IMR-90 (cell line): ENCODE data around the gene MS4A4E. TPM values are rescaled to one million over a fixed set of nuclear protein-coding genes. Genes with fewer than 3 reads are reported as not detected.
A peak's percentile ranks its signal among the peaks of the same experiment; 100 is the strongest.

ENCODE experiments used
- ATAC-seq: fragments of 200-7000 bp; cut with Tn5 transposase; 2 replicates; pipeline ENCODE4 v1.9.1; 2020; ENCODE audit warnings: low read depth, mild to moderate bottlenecking, moderate library complexity
- BruUV-seq: library from RNA; stranded (reverse); fragments of 400-500 nt; replicated peaks from 2 replicates; lab custom pipeline; 2021; lab: Mats Ljungman, UMichigan
- CTCF ChIA-PET: fragments of 300-600 bp; formaldehyde crosslinking; extraction: SDS; loops from one replicate; lab custom pipeline; 2021; ENCODE audit warnings: antibody characterized with exemption; lab: Yijun Ruan, JAX
- POLR2A ChIA-PET: fragments of 300-600 bp; sonication (Branson Sonifier 250); formaldehyde crosslinking; loops from one replicate; lab custom pipeline; 2022; ENCODE audit warnings: antibody characterized with exemption; ENCODE audit not compliant: unreplicated experiment; lab: Charles Lee
- DNase-seq: peaks from one replicate; pipeline ENCODE4 v3.0.0; 2013
- H2AFZ ChIP-seq: replicated peaks from 2 replicates; pipeline ENCODE3; 2013; ENCODE audit warnings: low read length, mild to moderate bottlenecking; ENCODE audit not compliant: poor library complexity
- H2AK5ac ChIP-seq: 2 replicates; pipeline ENCODE4 v1.6.1; 2013; ENCODE audit warnings: low read depth, low read length, inconsistent platforms
- H2AK9ac ChIP-seq: replicated peaks from 2 replicates; pipeline ENCODE3; 2013; ENCODE audit warnings: mild to moderate bottlenecking, low read depth, low read length, moderate library complexity; ENCODE audit not compliant: poor library complexity
- H2BK120ac ChIP-seq: 2 replicates; pipeline ENCODE4 v1.6.1; 2013; ENCODE audit warnings: low read depth, low read length, inconsistent platforms
- H2BK15ac ChIP-seq: 3 replicates; pipeline ENCODE4 v1.6.1; 2013; ENCODE audit warnings: low read depth, low read length, inconsistent platforms
- H2BK20ac ChIP-seq: 2 replicates; pipeline ENCODE4 v1.6.1; 2013; ENCODE audit warnings: low read depth, mild to moderate bottlenecking, inconsistent platforms, low read length, moderate library complexity
- H2BK5ac ChIP-seq: 2 replicates; pipeline ENCODE4 v1.6.1; 2013; ENCODE audit warnings: mild to moderate bottlenecking, low read depth, low read length, inconsistent platforms; ENCODE audit not compliant: poor library complexity, severe bottlenecking
- H3K14ac ChIP-seq: replicated peaks from 2 replicates; pipeline ENCODE4 v1.6.1; 2013; ENCODE audit warnings: low read depth, low read length, inconsistent platforms
- H3K18ac ChIP-seq: 2 replicates; pipeline ENCODE4 v1.6.1; 2013; ENCODE audit warnings: low read depth, low read length, control low read depth
- H3K23ac ChIP-seq: 2 replicates; pipeline ENCODE4 v1.6.1; 2013; ENCODE audit warnings: low read depth, low read length, inconsistent platforms
- H3K27ac ChIP-seq: 2 replicates; pipeline ENCODE4 v1.5.1; 2013; ENCODE audit warnings: mild to moderate bottlenecking, control low read depth, low read length; ENCODE audit not compliant: insufficient read depth
- H3K27me3 ChIP-seq: 2 replicates; pipeline ENCODE4 v1.6.1; 2013; ENCODE audit warnings: low read length; ENCODE audit not compliant: control insufficient read depth, insufficient read depth
- H3K36me3 ChIP-seq: 2 replicates; pipeline ENCODE4 v1.6.1; 2013; ENCODE audit warnings: low read length, mixed read lengths; ENCODE audit not compliant: control insufficient read depth, insufficient read depth
- H3K4ac ChIP-seq: 2 replicates; pipeline ENCODE4 v1.6.1; 2013; ENCODE audit warnings: low read depth, low read length, inconsistent platforms
- H3K4me1 ChIP-seq: 2 replicates; pipeline ENCODE4 v1.6.1; 2013; ENCODE audit warnings: low read length, mixed read lengths; ENCODE audit not compliant: control insufficient read depth, insufficient read depth
- H3K4me2 ChIP-seq: 2 replicates; pipeline ENCODE4 v1.6.1; 2013; ENCODE audit warnings: low read depth, mild to moderate bottlenecking, control low read depth, low read length, moderate library complexity
- H3K4me3 ChIP-seq: 2 replicates; pipeline ENCODE4 v1.5.1; 2013; ENCODE audit warnings: low read depth, mild to moderate bottlenecking, control low read depth, low read length, moderate library complexity; ENCODE audit not compliant: insufficient read depth
- H3K56ac ChIP-seq: 2 replicates; pipeline ENCODE4 v1.6.1; 2013; ENCODE audit warnings: low read length, inconsistent platforms; ENCODE audit not compliant: insufficient read depth; ENCODE audit errors: extremely low read depth
- H3K79me1 ChIP-seq, 2 experiments: 2 replicates each; pipeline ENCODE4 v1.6.1; 2013; ENCODE audit warnings: low read length in 2 of 2, inconsistent platforms in 1 of 2, low read depth in 1 of 2
- H3K9ac ChIP-seq: 2 replicates; pipeline ENCODE4 v1.6.1; 2013; ENCODE audit warnings: low read depth, low read length, control low read depth
- H3K9me1 ChIP-seq: 2 replicates; pipeline ENCODE4 v1.6.1; 2013; ENCODE audit warnings: low read length, inconsistent platforms; ENCODE audit not compliant: insufficient read depth
- H3K9me3 ChIP-seq: 2 replicates; pipeline ENCODE4 v1.6.1; 2013; ENCODE audit warnings: low read length; ENCODE audit not compliant: control insufficient read depth, insufficient read depth
- H4K20me1 ChIP-seq: 2 replicates; pipeline ENCODE4 v1.6.1; 2013; ENCODE audit warnings: low read length, inconsistent platforms; ENCODE audit not compliant: insufficient read depth
- H4K5ac ChIP-seq: 2 replicates; pipeline ENCODE4 v1.6.1; 2013; ENCODE audit warnings: mild to moderate bottlenecking, low read depth, low read length, control low read depth
- H4K8ac ChIP-seq, 2 experiments: 2 replicates each; pipeline ENCODE4 v1.6.1; 2013; ENCODE audit warnings: low read depth in 2 of 2, low read length in 2 of 2, control low read depth in 1 of 2, inconsistent platforms in 1 of 2
- H4K91ac ChIP-seq: 2 replicates; pipeline ENCODE4 v1.6.1; 2013; ENCODE audit warnings: low read depth, low read length, inconsistent platforms; ENCODE audit not compliant: insufficient read depth
- BHLHE40 ChIP-seq: fragments of 150-350 bp; IDR thresholded peaks from 2 replicates; pipeline ENCODE4 v1.6.1; 2016; ENCODE audit warnings: mild to moderate bottlenecking, low read depth, low read length
- CEBPB ChIP-seq: IDR thresholded peaks from 2 replicates; pipeline ENCODE4 v1.6.1; 2012; ENCODE audit warnings: low read depth, low read length, improper control_type of control experiment
- CHD1 ChIP-seq: IDR thresholded peaks from 2 replicates; pipeline ENCODE4 v1.6.1; 2012; ENCODE audit warnings: low read depth, low read length, improper control_type of control experiment
- FOS ChIP-seq: fragments of 150-350 bp; IDR thresholded peaks from 2 replicates; pipeline ENCODE4 v1.6.1; 2016; ENCODE audit warnings: low read depth, low read length
- MAFK ChIP-seq: IDR thresholded peaks from 2 replicates; pipeline ENCODE4 v1.6.1; 2012; ENCODE audit warnings: low read depth, low read length, improper control_type of control experiment
- MAZ ChIP-seq: IDR thresholded peaks from 2 replicates; pipeline ENCODE4 v1.6.1; 2012; ENCODE audit warnings: low read depth, mild to moderate bottlenecking, low read length, improper control_type of control experiment, moderate library complexity, borderline replicate concordance
- MXI1 ChIP-seq: IDR thresholded peaks from 2 replicates; pipeline ENCODE4 v1.6.1; 2012; ENCODE audit warnings: low read depth, mild to moderate bottlenecking, low read length, moderate library complexity, borderline replicate concordance
- NFE2L2 ChIP-seq: fragments of 150-350 bp; IDR thresholded peaks from 2 replicates; pipeline ENCODE4 v1.6.1; 2016; ENCODE audit warnings: low read depth, mild to moderate bottlenecking, low read length
- POLR2A ChIP-seq: IDR thresholded peaks from 2 replicates; pipeline ENCODE4 v1.6.1; 2012; ENCODE audit warnings: mild to moderate bottlenecking, low read depth, low read length
- RAD21 ChIP-seq: IDR thresholded peaks from 2 replicates; pipeline ENCODE4 v1.6.1; 2012; ENCODE audit warnings: low read length, improper control_type of control experiment
- RCOR1 ChIP-seq: IDR thresholded peaks from 2 replicates; pipeline ENCODE4 v1.6.1; 2012; ENCODE audit warnings: mild to moderate bottlenecking, low read length, improper control_type of control experiment; ENCODE audit not compliant: insufficient replicate concordance
- RFX5 ChIP-seq: IDR thresholded peaks from 2 replicates; pipeline ENCODE4 v1.8.0; 2012; ENCODE audit warnings: low read depth, mild to moderate bottlenecking, low read length, moderate library complexity
- SMC3 ChIP-seq: fragments of 150-350 bp; IDR thresholded peaks from 2 replicates; pipeline ENCODE4 v1.6.1; 2016; ENCODE audit warnings: low read depth, mild to moderate bottlenecking, antibody characterized with exemption, low read length, moderate library complexity
- USF2 ChIP-seq: fragments of 150-350 bp; IDR thresholded peaks from 2 replicates; pipeline ENCODE4 v1.6.1; 2017; ENCODE audit warnings: mild to moderate bottlenecking, antibody characterized with exemption, low read length, low read depth
- WGBS, 2 experiments: methylation state at CpG; one replicate each; pipeline versions ENCODE4 v1.1.5 to v1.1.7; 2013; ENCODE audit warnings: missing lambda C conversion rate in 2 of 2; ENCODE audit not compliant: insufficient read length in 1 of 2; ENCODE audit errors: extremely low coverage in 2 of 2; 5-methylcytosine and 5-hydroxymethylcytosine counted together
- dilution Hi-C: fragments of 300-500 bp; cut with HindIII; formaldehyde crosslinking; loops from one replicate; pipeline ENCODE4 v1.14.3; 2018; ENCODE audit warnings: low sequenced_read_pairs; ENCODE audit not compliant: unreplicated experiment
- in situ Hi-C: fragments of 300-500 bp; cut with MboI; formaldehyde crosslinking; loops from 3 replicates; pipeline ENCODE4 v1.14.3; 2019; ENCODE audit warnings: low sequenced_read_pairs, inconsistent platforms, mixed read lengths
- intact Hi-C: fragments of 100-400 bp; cut with micrococcal nuclease; formaldehyde crosslinking; loops from 2 replicates; pipeline ENCODE4 v1.10.0; 2022
- polyA plus RNA-seq, 3 experiments: library from polyadenylated mRNA; depleted of rRNA; stranded (reverse); fragments of >200 nt; gene quantifications; 2 replicates each; pipeline ENCODE4 v1.2.3, GENCODE V29; 2012; ENCODE audit warnings: low replicate concordance in 1 of 3
- total RNA-seq: library from RNA; depleted of rRNA; stranded (reverse); fragments of >200 nt; gene quantifications from 2 replicates; pipeline ENCODE4 v1.2.3, GENCODE V29; 2012
- TF ChIP-seq, protein P1 (sequence below): fragments of 150-350 bp; IDR thresholded peaks from 2 replicates; pipeline ENCODE4 v1.6.1; 2016; ENCODE audit warnings: low read depth, mild to moderate bottlenecking, low read length, moderate library complexity, borderline replicate concordance

Gene MS4A4E
- total and polyA plus RNA-seq, 2 of the 4 experiments (the other 2 are of a cell fraction), result not detected

- no peak overlapping the region for H3K56ac ChIP-seq
- H3K4me1 ChIP-seq, result no peaks in the 10 kb centered on the region
- H2AK9ac ChIP-seq, result no peak overlapping the region
- H4K91ac ChIP-seq, result no peak overlapping the region
- no peak overlapping the region for H3K23ac ChIP-seq
- H4K5ac ChIP-seq, result no peak overlapping the region
- H3K9me1 ChIP-seq, result no peaks in the 10 kb centered on the region
- H3K4me3 ChIP-seq, result no peak overlapping the region
- no peaks in the 10 kb centered on the region for H3K36me3 ChIP-seq
- H3K4me2 ChIP-seq, result no peak overlapping the region
- no peak overlapping the region for H2AK5ac ChIP-seq
- dilution Hi-C loops, result no loop called here
- H4K20me1 ChIP-seq, result no peaks in the 10 kb centered on the region
- ChIA-PET CTCF (interaction anchor here (0.6 kb wide), 1 partner anchor 378 kb away, joined by 4 read pairs; no protein-coding TSS in a partner anchor), POLR2A (no interaction called here)
- intact Hi-C loops, result loop anchor here (1.0 to 5.0 kb wide), 2 partner anchors 371 to 442 kb away; no protein-coding TSS in a partner anchor
- no CpG with 5 or more reads among the region's 1 CpG for WGBS, 2 experiments
- no peak overlapping the region for H2BK120ac ChIP-seq
- no peaks in the 10 kb centered on the region for H3K79me1 ChIP-seq
- ATAC-seq (peak; percentile 29; the same call in 1 of the 2 replicates), DNase-seq (peak; percentile 11)
- no TSS peak for BruUV-seq
- H2AFZ ChIP-seq, result no peak overlapping the region
- H3K27me3 ChIP-seq, result no peaks in the 10 kb centered on the region
- 0 out of 2 replicates have a peak, but pooled peaks cover 1% of the 10 kb centered on the region for H3K9me3 ChIP-seq
- H2BK5ac ChIP-seq, result no peak overlapping the region
- H4K8ac ChIP-seq, result no peak overlapping the region
- H3K4ac ChIP-seq, result no peak overlapping the region
- H2BK20ac ChIP-seq, result no peak overlapping the region
- no peak overlapping the region for H3K14ac ChIP-seq
- in situ Hi-C loops, result loop anchor here (25.0 kb wide), 1 partner anchor 357 kb away; the partner anchor contains the start of gene CBLIF
- H3K9ac ChIP-seq, result no peak overlapping the region
- H3K27ac ChIP-seq, result no peak overlapping the region
- H3K18ac ChIP-seq, result no peak overlapping the region
- H2BK15ac ChIP-seq, result no peak overlapping the region
- peak; percentile 64 for TF ChIP-seq SMC3
- TF ChIP-seq FOS, result no peak
- no peak for TF ChIP-seq USF2
- no peak for TF ChIP-seq MAZ
- no peak for TF ChIP-seq MXI1
- TF ChIP-seq MAFK, result no peak
- no peak for TF ChIP-seq RFX5
- no peak for TF ChIP-seq CEBPB
- TF ChIP-seq, protein P1, sequence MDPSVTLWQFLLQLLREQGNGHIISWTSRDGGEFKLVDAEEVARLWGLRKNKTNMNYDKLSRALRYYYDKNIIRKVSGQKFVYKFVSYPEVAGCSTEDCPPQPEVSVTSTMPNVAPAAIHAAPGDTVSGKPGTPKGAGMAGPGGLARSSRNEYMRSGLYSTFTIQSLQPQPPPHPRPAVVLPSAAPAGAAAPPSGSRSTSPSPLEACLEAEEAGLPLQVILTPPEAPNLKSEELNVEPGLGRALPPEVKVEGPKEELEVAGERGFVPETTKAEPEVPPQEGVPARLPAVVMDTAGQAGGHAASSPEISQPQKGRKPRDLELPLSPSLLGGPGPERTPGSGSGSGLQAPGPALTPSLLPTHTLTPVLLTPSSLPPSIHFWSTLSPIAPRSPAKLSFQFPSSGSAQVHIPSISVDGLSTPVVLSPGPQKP, result no peak
- TF ChIP-seq POLR2A, result no peak
- peak; percentile 41 for TF ChIP-seq RAD21
- no peak for TF ChIP-seq NFE2L2
- no peak for TF ChIP-seq RCOR1
- no peak for TF ChIP-seq CHD1
- TF ChIP-seq BHLHE40, result no peak
These were observed 49.1 kb downstream of the MS4A4E start for GRCh38 chr11:60193687-60194433.
